SK-MEL-5 (cell line): ENCODE data around the gene MTMR1. TPM values are rescaled to one million over a fixed set of nuclear protein-coding genes. Genes with fewer than 3 reads are reported as not detected.

Experiments
- total RNA-seq: library from RNA; depleted of rRNA; stranded (reverse); fragments of >200 nt; shearing (Covaris generic); gene quantifications from 2 replicates; pipeline ENCODE4 v1.2.3, GENCODE V29; 2014; rRNA removed

The MTMR1 gene
- total RNA-seq, 1 experiment from 2014 or later: 17.8 TPM

Other genes with a start within 250 kb of the MTMR1 start
- 9.5 TPM in 2 replicates for gene MTM1, start 124.8 kb upstream of the MTMR1 start, total RNA-seq
- gene CD99L2, start 205.3 kb downstream of the MTMR1 start, total RNA-seq: 34.4 and 37.7 TPM in 2 replicates